OCI-LY7 (cell line): ENCODE results near the gene C16orf78. TPM values are rescaled to one million over a fixed set of nuclear protein-coding genes. Genes with fewer than 3 reads are reported as not detected.

ENCODE experiments used
- BruUV-seq: library from RNA; stranded (reverse); fragments of 400-500 nt; replicated peaks from 2 replicates; lab custom pipeline; 2021; lab: Mats Ljungman, UMichigan
- CTCF ChIA-PET: fragments of 300-600 bp; sonication (Branson Sonifier 250); formaldehyde crosslinking; loops from one replicate; lab custom pipeline; 2022; ENCODE audit warnings: antibody characterized with exemption; ENCODE audit not compliant: unreplicated experiment; lab: Charles Lee
- POLR2A ChIA-PET: fragments of 300-600 bp; sonication (Branson Sonifier 250); formaldehyde crosslinking; loops from one replicate; lab custom pipeline; 2022; ENCODE audit warnings: antibody characterized with exemption; lab: Charles Lee
- DNase-seq: peaks from one replicate; pipeline ENCODE4 v3.0.0-alpha.2; 2015; ENCODE audit warnings: low spot score
- H2AFZ ChIP-seq: fragments of 200-600 bp; sonication (generic), shearing (Covaris generic); 2 replicates; pipeline ENCODE4 v1.6.1; 2014; ENCODE audit warnings: mild to moderate bottlenecking, antibody characterized with exemption, low read length, moderate library complexity
- H3K27ac ChIP-seq: fragments of 200-600 bp; sonication (generic); 2 replicates; pipeline ENCODE4 v1.5.1; 2014; ENCODE audit warnings: mixed run types, low read depth, mild to moderate bottlenecking, moderate library complexity, low read length, inconsistent platforms; ENCODE audit not compliant: poor library complexity, severe bottlenecking
- H3K36me3 ChIP-seq: fragments of 200-600 bp; sonication (generic); 2 replicates; pipeline ENCODE4 v1.6.1; 2014; ENCODE audit warnings: mild to moderate bottlenecking, antibody characterized with exemption, low read length, moderate library complexity, mixed read lengths; ENCODE audit not compliant: insufficient read depth
- H3K4me1 ChIP-seq: fragments of 200-600 bp; sonication (generic); 2 replicates; pipeline ENCODE4 v1.5.1; 2014; ENCODE audit warnings: mild to moderate bottlenecking, low read length; ENCODE audit not compliant: insufficient read depth, poor library complexity, severe bottlenecking
- H3K4me2 ChIP-seq: fragments of 200-600 bp; sonication (generic); 2 replicates; pipeline ENCODE4 v1.6.1; 2014; ENCODE audit warnings: mild to moderate bottlenecking, low read length
- H3K4me3 ChIP-seq: fragments of 200-600 bp; sonication (generic); 2 replicates; pipeline ENCODE4 v1.5.1; 2014; ENCODE audit warnings: mild to moderate bottlenecking, low read depth, low read length; ENCODE audit not compliant: poor library complexity, severe bottlenecking
- H3K79me2 ChIP-seq: fragments of 200-600 bp; sonication (generic); 2 replicates; pipeline ENCODE4 v1.6.1; 2016; ENCODE audit warnings: low read depth, mild to moderate bottlenecking, low read length, moderate library complexity, mixed read lengths; ENCODE audit not compliant: insufficient read depth
- H3K9me2 ChIP-seq: fragments of 200-600 bp; sonication (generic); 2 replicates; pipeline ENCODE4 v1.6.1; 2016; ENCODE audit warnings: mild to moderate bottlenecking, low read length, mixed read lengths; ENCODE audit not compliant: insufficient read depth
- H3K9me3 ChIP-seq: fragments of 200-600 bp; sonication (generic); 2 replicates; pipeline ENCODE4 v1.6.1; 2014; ENCODE audit warnings: mild to moderate bottlenecking, mixed run types, low read length, mixed read lengths
- H4K20me1 ChIP-seq: fragments of 200-600 bp; sonication (generic); 2 replicates; pipeline ENCODE4 v1.6.1; 2014; ENCODE audit warnings: mild to moderate bottlenecking, antibody characterized with exemption, low read length, moderate library complexity, mixed read lengths; ENCODE audit not compliant: insufficient read depth
- EZH2phosphoT487 ChIP-seq: fragments of 200-600 bp; sonication (generic); IDR thresholded peaks from 2 replicates; pipeline ENCODE4 v1.6.1; 2018; ENCODE audit warnings: low read depth, borderline replicate concordance, mild to moderate bottlenecking, mixed run types, antibody characterized with exemption, low read length, moderate library complexity, mixed read lengths
- intact Hi-C: fragments of 100-400 bp; cut with micrococcal nuclease; formaldehyde crosslinking; loops from one replicate; pipeline ENCODE4 v1.10.0; 2022; ENCODE audit not compliant: unreplicated experiment
- total RNA-seq, 2 experiments: library from RNA; depleted of rRNA in 1 of 2; stranded (reverse); fragments of >200 nt in 1 of 2; shearing (Covaris generic) in 1 of 2; gene quantifications; 2 replicates each; pipeline ENCODE4 v1.2.3, GENCODE V29; 2014 to 2022
- TF ChIP-seq, protein P1 (sequence below): fragments of 200-600 bp; sonication (generic); conservative IDR thresholded peaks from 2 replicates; pipeline ENCODE4 v1.5.1; 2014; ENCODE audit warnings: mild to moderate bottlenecking, antibody characterized with exemption, low read length, moderate library complexity, mixed read lengths

Gene C16orf78
- total RNA-seq, 2 experiments from 2014 or later = not detected

DNA sequence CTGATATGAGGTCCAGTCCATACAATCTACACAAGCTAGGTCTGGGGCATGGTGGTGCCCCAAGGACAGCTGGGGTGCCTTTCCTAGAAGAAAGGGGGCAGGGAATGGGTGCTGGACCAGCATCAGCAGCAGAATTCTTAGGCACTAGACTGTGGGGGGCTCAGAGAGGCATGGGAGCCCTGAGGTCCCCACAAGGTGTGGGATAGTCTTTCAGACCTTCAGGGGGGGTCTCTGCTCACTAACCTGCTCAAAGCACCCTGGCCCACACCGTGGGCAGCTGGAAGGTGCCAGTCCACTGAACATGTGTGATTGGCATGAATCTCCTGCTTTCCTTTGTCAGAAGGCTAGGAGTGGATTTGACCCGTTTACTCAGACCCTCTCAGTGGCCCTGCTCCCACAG lies 26.1 kb upstream of the C16orf78 start:
- H3K79me2 ChIP-seq = no peaks in the 10 kb centered on the region
- ChIA-PET POLR2A (no interaction called here), CTCF (no interaction called here)
- H2AFZ ChIP-seq = no peak overlapping the region
- intact Hi-C loops = no loop called here
- DNase-seq = no peak
- TF ChIP-seq, protein P1, sequence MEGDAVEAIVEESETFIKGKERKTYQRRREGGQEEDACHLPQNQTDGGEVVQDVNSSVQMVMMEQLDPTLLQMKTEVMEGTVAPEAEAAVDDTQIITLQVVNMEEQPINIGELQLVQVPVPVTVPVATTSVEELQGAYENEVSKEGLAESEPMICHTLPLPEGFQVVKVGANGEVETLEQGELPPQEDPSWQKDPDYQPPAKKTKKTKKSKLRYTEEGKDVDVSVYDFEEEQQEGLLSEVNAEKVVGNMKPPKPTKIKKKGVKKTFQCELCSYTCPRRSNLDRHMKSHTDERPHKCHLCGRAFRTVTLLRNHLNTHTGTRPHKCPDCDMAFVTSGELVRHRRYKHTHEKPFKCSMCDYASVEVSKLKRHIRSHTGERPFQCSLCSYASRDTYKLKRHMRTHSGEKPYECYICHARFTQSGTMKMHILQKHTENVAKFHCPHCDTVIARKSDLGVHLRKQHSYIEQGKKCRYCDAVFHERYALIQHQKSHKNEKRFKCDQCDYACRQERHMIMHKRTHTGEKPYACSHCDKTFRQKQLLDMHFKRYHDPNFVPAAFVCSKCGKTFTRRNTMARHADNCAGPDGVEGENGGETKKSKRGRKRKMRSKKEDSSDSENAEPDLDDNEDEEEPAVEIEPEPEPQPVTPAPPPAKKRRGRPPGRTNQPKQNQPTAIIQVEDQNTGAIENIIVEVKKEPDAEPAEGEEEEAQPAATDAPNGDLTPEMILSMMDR = no peak
- TF ChIP-seq EZH2phosphoT487 = no peak
- H3K4me3 ChIP-seq = no peak overlapping the region
- H3K4me1 ChIP-seq = peaks cover 6% of the 10 kb centered on the region
- H3K9me2 ChIP-seq = no peaks in the 10 kb centered on the region
- no peak overlapping the region for H3K4me2 ChIP-seq
- no peaks in the 10 kb centered on the region for H4K20me1 ChIP-seq
- no peaks in the 10 kb centered on the region for H3K36me3 ChIP-seq
- H3K9me3 ChIP-seq = no peaks in the 10 kb centered on the region
- H3K27ac ChIP-seq = no peak overlapping the region
- BruUV-seq = no TSS peak

DNA sequence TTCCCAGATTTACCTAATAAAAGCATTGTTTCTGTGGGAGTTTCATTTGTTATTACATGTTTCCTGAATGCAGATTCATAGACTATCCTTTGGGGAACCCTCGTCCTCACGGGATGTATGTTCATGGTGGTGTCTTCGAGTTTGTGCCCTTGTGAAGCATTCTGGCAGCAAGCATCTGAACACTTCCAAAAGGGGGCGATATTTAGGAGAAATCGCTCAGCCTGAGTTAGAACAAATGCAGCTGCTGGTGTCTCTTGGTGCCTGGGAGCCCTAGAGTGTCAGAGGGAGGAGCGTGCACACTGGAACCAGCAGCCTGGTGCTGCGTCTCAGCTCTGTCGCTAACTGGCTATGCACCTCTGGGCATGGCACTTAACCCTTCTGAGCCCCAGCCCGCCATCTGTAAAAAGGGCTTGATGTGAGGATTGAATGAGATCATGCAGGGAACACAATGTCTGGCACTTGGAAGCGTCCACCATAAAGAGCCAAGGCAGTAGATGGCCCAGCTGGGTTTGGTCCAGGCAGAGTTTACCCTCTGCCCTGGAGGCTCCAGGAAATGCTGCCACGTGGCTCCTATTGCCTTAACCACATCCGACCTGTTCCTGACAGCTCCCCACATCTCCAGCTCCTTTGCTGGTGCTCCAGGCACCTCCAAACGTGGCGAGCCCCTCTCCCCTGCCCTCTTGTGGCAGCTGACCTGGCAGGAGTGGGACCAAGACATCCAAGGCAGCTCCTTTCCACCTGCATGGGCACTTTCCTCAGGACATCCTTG lies 25.0 kb upstream of the C16orf78 start:
- intact Hi-C loops = no loop called here
- Histone ChIP-seq H3K27ac (no peak overlapping the region), H3K9me3 (no peaks in the 10 kb centered on the region), H3K79me2 (no peaks in the 10 kb centered on the region), H4K20me1 (no peaks in the 10 kb centered on the region), H3K36me3 (no peaks in the 10 kb centered on the region), H3K4me3 (no peak overlapping the region), H2AFZ (no peak overlapping the region), H3K9me2 (no peaks in the 10 kb centered on the region), H3K4me1 (peaks cover 12% of the 10 kb centered on the region), H3K4me2 (no peak overlapping the region)
- TF ChIP-seq EZH2phosphoT487 = no peak
- TF ChIP-seq, protein P1 = peak; percentile 51
- DNase-seq = peak; percentile 20
- BruUV-seq = no TSS peak
- ChIA-PET POLR2A (interaction anchor here (0.7 kb wide), 1 partner anchor 663 kb away, joined by 4 read pairs; no protein-coding TSS in a partner anchor), CTCF (no interaction called here)
